Forelimb muscle (tissue), 1 donor: ENCODE data around the gene HMGCL. TPM values are rescaled to one million over a fixed set of nuclear protein-coding genes. Genes with fewer than 3 reads are reported as not detected.
A peak's percentile ranks its signal among the peaks of the same experiment; 100 is the strongest.
"Not testable (repeated sequence)": the region's sequence is repeated elsewhere in the genome, so short reads cannot be mapped to it uniquely, and the experiment has no call there.

ENCODE experiments used
- DNase-seq: peaks from one replicate; pipeline ENCODE4 v3.0.0-alpha.2; 2013; ENCODE audit warnings: low read depth
- polyA plus RNA-seq: library from polyadenylated mRNA; unstranded; fragments of 120-200 nt; gene quantifications from one replicate; pipeline ENCODE4 v1.2.1, GENCODE V29; 2013; ENCODE audit not compliant: insufficient read length

The HMGCL gene
- polyA plus RNA-seq, 1 donor, result 21.8 TPM

GRCh38 chr1:23798662-23799142 is 26.5 kb downstream of the HMGCL start:
- DNase-seq, result no peak

DNA sequence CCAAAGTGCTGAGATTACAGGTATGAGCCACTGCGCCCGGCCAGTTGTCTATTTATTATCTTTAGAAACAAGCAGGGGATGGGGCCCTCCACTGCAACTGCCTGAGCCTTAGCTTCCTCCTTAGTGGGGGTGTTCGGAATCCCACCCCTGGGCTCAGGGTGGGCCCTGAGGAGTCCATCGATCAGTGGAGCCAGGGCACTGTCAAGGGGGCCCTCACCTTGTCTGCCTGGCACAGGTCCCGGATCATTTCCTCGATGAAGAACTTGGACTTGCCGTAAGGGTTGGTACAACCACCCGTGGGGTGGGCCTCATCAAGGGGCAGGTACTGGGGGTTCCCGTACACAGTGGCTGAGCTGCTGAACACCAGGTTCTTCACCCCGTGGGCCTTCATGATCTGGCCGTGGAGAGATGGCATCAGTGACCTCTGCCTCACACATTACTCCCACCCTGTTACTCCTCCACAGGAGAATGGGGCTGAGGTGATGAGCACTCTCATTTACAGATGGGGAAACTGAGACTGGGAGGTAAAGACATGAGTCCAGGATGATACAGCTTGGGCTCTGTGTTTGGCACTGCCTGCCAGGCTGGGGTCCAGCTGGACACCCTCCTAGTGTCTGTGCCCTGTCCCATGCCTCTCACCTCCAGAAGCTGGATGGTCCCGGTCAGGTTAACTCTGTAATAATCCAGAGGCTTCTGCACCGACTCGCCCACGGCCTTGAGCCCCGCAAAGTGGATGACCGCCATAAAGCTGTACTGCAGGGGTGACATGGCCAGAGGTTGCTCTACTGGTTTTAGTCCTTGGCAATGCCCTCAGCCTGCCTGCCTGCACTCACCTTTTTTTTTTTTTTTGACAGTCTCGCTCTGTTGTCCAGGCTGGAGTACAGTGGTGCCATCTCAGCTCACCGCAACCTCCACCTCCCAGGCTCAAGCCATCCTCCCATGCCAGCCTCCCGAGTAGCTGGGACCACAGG is 27.5 kb downstream of the HMGCL start:
- no peak for DNase-seq

DNA sequence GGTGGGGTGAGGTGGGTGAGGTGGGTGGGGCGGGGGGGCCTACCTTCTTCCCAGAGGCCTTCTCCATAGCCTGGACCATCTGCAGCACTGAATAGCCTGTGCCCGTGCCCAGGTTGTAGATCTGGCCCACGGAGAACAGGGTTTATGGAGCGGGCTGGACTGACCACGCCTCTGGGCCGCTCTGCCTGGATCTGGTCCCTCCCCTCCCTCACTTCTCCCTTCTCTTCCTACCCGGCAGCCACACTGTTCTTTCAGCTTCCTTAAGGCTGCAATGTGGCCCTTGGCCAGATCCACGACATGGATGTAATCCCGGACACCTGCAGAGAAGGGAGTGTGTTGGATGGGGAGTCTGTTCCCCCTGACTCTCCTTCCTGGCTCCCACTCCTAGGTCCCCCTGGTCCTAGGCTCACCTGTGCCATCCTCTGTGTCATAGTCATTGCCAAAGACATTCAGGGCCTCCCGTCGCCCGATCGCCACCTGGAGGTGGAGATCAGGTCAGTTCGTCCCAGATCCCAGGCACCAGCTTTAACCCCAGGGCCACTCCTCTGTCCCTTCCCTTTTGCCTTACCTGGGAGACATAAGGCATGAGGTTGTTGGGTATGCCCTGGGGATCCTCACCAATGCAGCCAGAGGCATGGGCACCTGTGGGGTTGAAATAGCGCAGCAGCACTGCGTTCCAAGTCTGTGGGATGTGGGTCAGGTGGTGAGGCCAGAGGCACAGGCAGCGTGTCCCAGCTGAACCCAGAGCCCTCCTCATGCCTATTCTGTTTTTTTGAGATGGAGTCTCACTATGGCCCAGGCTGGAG is 28.6 kb downstream of the HMGCL start:
- DNase-seq, result no peak

- no peak for DNase-seq
These were observed 29.4 kb downstream of the HMGCL start for GRCh38 chr1:23795676-23796465.

DNA sequence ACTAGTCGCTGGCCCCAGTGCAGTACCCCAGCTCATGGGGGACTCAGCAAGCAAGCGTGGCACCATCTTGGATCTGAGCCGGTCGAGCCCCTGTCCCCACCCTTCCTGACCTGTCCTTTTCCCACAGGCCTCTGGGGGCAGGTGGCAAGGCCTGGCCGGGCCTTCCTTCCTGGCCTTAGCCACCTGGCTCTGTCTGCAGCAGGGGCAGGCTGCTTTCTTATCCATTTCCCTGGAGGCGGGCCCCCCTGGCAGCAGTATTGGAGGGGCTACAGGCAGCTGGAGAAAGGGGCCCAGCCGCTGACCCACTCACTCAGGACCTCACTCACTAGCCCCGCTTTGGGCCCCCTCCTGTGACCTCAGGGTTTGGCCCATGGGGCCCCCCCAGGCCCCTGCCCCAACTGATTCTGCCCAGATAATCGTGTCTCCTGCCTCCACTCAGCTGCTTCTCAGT is 30.5 kb downstream of the HMGCL start:
- not testable (repeated sequence) for DNase-seq

DNA sequence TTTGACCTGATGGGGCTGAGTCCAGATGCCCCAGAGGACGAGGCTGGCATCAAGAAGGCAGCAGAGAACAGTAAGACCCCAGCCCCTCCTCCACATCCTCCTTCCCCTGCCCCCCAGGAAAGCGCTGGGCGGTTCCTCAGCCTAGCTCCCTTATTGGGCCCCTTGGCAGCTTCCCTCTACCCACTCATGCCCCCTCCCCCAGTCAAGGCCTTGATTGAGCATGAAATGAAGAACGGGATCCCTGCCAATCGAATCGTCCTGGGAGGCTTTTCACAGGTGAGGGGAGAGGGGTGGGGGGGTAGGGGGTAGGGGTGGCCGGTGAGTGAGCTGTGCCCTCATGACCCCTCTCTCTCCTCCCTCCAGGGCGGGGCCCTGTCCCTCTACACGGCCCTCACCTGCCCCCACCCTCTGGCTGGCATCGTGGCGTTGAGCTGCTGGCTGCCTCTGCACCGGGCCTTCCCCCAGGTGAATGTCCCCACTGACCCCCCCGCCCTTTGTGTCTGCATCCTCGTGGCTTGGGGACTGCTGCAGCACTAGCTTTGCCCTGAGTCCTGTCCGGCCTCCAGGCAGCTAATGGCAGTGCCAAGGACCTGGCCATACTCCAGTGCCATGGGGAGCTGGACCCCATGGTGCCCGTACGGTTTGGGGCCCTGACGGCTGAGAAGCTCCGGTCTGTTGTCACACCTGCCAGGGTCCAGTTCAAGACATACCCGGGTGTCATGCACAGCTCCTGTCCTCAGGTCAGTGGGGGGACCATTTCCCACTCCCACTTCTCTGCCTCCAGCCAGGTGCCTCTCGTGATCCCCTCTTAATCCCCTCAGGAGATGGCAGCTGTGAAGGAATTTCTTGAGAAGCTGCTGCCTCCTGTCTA is 31.1 kb downstream of the HMGCL start:
- DNase-seq, result no peak

DNA sequence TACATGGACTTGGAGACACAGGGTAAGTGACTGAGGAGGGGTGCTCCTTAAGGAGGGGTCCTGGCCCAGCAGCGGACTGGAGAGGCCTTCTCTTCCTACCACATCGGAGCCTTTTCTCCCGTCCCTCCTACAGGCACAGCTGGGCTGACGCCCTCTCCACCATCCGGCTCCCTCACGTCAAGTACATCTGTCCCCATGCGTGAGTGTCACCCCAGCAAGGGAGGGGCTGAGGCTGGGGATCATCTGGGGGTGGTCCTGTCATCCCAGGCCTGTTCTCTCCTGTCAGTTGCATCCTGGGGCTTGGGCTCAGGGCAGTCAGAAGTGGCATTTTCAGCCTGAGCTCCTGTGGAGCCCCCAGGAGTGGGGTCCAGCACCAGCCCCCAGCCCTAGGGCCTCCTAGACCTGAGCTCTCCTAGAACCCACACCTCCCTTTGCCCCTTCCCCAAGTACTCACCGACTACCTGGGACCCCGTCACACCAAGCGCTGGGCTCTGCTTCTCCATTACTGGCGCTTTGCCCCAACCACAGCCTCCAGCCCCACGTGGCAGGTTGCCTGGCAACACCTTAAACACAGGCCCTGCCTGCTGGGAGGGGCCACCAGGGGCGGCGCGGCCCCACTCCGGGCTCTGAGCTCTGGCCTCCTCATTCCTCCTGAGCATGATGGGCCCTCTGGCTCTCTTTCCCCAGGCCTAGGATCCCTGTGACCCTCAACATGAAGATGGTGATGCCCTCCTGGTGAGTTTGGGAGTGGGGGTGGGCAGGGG is 32.0 kb downstream of the HMGCL start:
- DNase-seq, result no peak

DNA sequence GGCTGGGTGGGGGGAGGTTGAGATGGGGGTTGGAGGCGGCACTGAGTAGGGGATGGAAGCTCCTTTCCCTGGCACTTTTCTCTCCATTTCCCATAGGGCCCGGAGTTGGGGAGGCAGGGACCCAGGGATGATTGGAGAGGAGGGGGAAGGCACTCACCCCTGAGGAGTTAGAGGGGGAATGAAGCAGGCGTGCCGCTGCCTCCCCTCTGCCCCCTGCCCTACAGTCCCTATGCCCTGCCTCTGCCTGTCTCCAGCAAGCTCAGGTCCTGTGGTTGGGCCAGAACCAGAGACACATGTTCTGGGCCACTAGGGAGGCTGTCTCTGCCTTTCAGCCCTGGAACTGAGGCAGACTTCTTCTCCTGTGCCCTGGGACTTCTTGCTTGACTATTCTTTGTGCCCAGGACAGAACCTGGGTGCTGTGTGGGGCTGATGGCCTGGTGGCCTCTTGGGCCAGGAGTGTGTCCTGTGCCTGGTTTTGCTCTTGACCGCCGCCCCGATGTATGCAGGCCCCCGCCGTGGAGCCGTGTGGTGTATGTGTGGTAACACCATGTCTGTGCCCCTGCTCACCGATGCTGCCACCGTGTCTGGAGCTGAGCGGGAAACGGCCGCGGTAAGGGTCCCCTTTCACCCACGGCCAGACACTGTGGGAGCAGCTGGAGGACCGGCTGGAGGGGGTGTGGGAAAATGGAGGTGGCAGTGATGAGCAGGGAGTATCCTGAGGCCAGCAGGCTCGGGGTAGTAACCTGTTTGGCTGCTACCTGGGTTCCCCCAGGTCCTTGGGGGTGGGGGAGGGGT is 32.9 kb downstream of the HMGCL start:
- DNase-seq, result no peak

DNA sequence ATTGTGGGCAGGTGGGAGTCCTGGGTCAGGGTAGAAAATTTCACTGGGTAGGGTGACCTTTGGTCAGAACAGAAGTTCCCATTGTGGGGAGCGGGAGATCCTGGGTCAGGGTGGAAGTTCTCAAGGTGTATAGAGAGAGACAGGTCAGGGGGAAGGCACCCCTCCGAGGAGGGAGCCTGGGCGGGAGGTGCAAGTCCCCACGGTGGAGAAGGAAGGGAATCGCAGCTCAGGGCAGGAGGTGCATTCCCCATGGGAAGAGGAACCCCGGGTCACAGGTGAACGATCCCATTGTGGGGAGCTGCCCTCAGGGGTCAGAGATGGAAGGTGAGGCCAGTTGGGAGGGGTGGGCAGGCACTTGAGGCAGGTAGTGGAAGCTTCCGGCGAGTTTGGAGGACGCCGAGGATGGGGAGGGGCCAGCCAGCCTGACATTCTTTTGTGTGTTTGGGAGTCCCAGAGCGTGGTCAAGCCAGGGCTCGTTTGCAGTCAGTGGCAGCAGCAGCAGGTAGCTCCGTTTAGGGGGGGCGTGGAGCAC is 33.6 kb downstream of the HMGCL start:
- DNase-seq, result no peak

GRCh38 chr1:23790696-23791515 is 34.3 kb downstream of the HMGCL start, which contains the start of gene LYPLA2:
TSS of gene LYPLA2 (plus strand) at chr1:23791145. CDS start at chr1:23792683, 1,538 bp downstream.
- DNase-seq, result peak; percentile 72

- no peak for DNase-seq
These were observed 36.5 kb downstream of the HMGCL start for GRCh38 chr1:23788695-23789094.

DNA sequence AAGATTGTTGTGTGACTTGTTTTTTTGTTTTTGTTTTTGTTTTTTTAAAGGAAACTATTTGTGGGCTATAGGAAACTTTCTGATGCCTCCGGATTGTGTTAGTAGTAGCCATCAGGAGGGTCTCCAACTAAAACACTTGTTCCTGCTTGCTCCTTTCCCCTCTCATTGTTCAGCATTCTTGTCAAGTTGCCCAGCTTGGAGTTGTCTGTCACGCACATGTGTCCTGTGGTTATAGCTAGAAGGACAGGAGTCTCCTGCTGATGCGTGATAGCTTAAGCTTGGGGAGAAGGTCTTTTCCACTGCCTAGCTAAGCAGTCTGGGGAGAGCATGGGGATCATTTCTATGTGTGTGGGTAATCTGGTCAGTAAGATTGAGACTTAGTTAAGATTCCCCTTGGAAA is 37.5 kb downstream of the HMGCL start:
- DNase-seq, result no peak

DNA sequence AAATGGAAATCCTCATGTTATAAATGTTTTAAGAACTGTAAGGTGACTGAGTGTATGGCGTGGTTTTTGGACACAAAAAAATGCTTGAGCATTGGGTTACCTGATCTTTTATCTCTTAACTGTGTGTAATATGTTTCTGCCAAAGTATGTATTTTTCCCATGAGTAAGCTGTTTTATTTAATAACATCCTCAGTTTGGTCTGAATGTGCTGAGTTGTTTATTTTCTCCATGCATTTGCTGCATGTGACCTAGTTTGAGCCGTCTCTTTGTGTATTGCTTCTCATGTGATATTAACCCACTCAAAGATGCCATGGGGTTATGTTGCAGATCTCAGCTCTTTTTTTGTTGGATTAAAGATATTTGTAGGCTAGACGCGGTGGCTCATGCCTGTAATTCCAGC is 40.4 kb downstream of the HMGCL start:
- DNase-seq, result no peak

DNA sequence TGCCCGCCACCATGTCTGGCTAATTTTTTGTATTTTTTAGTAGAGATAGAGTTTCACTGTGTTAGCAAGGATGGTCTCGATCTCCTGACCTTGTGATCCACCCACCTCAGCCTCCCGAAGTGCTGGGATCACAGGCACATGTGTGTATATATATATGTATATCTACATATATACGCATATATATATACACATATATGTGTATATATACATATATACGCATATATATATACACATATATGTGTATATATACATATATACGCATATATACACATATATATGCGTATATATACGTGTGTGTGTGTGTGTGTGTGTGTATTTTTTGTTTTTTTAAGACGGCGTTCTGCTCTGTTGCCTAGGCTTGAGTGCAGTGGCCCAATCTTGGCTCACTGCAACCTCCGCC is 42.1 kb downstream of the HMGCL start:
- not testable (repeated sequence) for DNase-seq

DNA sequence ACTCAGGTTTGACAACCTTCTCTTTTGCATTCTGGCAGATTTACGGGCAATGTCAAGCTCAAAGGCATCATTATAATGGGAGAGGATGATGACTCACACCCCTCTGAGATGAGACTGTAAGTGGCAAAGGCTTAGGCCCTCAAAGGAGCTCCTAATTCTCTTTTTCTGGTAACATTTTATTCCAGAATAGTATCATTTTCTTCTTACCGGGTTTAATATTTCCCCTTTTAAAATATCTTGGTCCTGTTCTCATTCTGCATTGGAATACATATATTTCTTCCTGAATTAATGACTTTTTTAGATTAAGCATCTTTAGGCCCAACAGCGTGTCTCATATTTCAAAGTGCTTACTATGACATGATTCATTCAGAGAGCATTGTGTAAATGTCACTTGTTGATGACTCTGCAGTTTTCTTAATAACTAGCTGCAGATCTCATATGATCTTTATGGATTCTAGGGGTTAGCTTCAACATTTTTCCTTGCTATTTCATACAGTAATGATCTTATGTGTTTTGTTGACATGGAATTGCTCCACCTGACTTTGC is 45.3 kb downstream of the HMGCL start:
- DNase-seq, result no peak

DNA sequence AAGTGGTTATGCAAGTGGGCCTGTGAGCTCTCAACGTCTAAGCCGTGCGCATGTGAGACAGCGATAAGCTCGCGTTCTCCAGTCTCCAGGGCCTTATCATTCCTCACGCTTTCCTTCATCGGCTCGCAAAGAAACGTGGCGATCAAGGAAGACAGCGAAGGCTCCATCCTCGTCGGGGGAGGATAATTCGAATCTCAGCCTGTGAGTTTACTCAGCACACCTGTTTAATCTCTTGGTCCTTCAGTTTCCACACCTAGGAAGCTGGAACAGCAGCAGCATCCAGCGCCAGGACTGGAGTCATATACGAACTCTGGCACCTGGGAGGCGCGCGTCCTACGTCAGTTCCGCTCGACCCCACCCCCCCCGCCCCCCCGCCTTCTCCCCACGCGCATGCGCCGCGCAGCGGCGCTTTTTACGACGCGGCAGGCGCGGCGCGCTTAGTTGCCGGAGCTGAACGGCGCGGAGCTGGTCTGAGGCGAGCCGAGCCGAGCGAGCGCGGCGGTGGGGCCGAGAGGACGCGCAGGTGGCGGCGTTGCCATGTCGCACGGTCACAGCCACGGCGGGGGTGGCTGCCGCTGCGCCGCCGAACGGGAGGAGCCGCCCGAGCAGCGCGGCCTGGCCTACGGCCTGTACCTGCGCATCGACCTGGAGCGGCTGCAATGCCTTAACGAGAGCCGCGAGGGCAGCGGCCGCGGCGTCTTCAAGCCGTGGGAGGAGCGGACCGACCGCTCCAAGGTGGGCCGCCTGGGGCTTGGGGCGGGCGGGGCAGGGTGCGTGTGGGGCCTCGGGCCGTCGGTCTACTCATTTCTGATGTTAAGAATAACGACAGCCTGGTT is 47.0 kb downstream of the HMGCL start, which contains the start of gene PITHD1:
Gene PITHD1, plus strand, starts transcription at position 440 of the 836 bp plus-strand sequence. Its CDS starts 98 bp downstream, at position 538.
- DNase-seq, result peak; percentile 62
